H1 (cell line): ENCODE measurements around the gene TTPAL. TPM values are rescaled to one million over a fixed set of nuclear protein-coding genes. Genes with fewer than 3 reads are reported as not detected.

Source experiments
- HDAC2 ChIP-seq, 2 experiments: fragments of 300-600 bp in 1 of 2; sonication (generic) in 1 of 2; IDR thresholded peaks; 2 replicates each; pipeline ENCODE4 v1.6.1; 2011 to 2012; ENCODE audit warnings: low read depth in 2 of 2, low read length in 2 of 2, mild to moderate bottlenecking in 2 of 2, moderate library complexity in 2 of 2, borderline replicate concordance in 1 of 2, inconsistent platforms in 1 of 2
- MAFK ChIP-seq: IDR thresholded peaks from 2 replicates; pipeline ENCODE4 v1.6.1; 2012; ENCODE audit warnings: low read depth, mild to moderate bottlenecking, improper control_type of control experiment, low read length
- NANOG ChIP-seq: IDR thresholded peaks from 2 replicates; pipeline ENCODE4 v1.6.1; 2011; ENCODE audit warnings: low read length, low read depth, mild to moderate bottlenecking, inconsistent platforms; ENCODE audit not compliant: insufficient read depth, poor library complexity, severe bottlenecking
- RBBP5 ChIP-seq: IDR thresholded peaks from 2 replicates; pipeline ENCODE4 v1.7.1; 2012; ENCODE audit warnings: low read depth, mild to moderate bottlenecking, inconsistent platforms, low read length, moderate library complexity, borderline replicate concordance
- RNF2 ChIP-seq: fragments of 200-900, 300-1000 bp; sonication (generic); IDR thresholded peaks from 2 replicates; pipeline ENCODE4 v1.7.1; 2016; ENCODE audit warnings: borderline replicate concordance, low read depth, mild to moderate bottlenecking, antibody characterized with exemption, low read length; ENCODE audit not compliant: poor library complexity, severe bottlenecking; ENCODE audit errors: missing control alignments
- SAP30 ChIP-seq: fragments of 300-600 bp; sonication (generic); IDR thresholded peaks from 2 replicates; pipeline ENCODE4 v1.7.1; 2012; ENCODE audit warnings: low read length, moderate library complexity, mild to moderate bottlenecking, inconsistent platforms; ENCODE audit not compliant: insufficient read depth, insufficient replicate concordance
- SRF ChIP-seq: IDR thresholded peaks from 2 replicates; pipeline ENCODE4 v1.6.1; 2011; ENCODE audit warnings: mild to moderate bottlenecking, low read depth, low read length, moderate library complexity
- polyA plus RNA-seq, 7 experiments: library from polyadenylated mRNA; depleted of rRNA in 3 of 7; stranded (reverse) in 5 of 7; unstranded in 2 of 7; fragments of >200 nt in 5 of 7; fragments of 200-250 nt in 2 of 7; gene quantifications; 1 replicate in 5 of 7; 2 replicates in 1 of 7; 4 replicates in 1 of 7; pipeline versions ENCODE4 v1.2.1 to v1.2.3, GENCODE V29; 2011 to 2013; ENCODE audit warnings: missing spikeins in 2 of 7, mixed read lengths in 2 of 7
- total RNA-seq: library from RNA; stranded (reverse); fragmentation: NEBNext Ultra II Directional; extraction: Animal tissue kit (Norgen Biotek cat#: 25700); gene quantifications from 2 replicates; pipeline ENCODE4 v1.2.1, GENCODE V29; 2021
- TF ChIP-seq, protein P1 (sequence below): fragments of 300-600 bp; sonication (generic); IDR thresholded peaks from 2 replicates; pipeline ENCODE4 v1.7.1; 2012; ENCODE audit warnings: low read length, moderate library complexity, mild to moderate bottlenecking, inconsistent platforms; ENCODE audit not compliant: insufficient replicate concordance
- TF ChIP-seq, protein P2 (sequence below): IDR thresholded peaks from 2 replicates; pipeline ENCODE4 v1.6.1; 2011; ENCODE audit warnings: low read length, improper control_type of control experiment

Gene TTPAL
- total and polyA plus RNA-seq, 2 of the 8 experiments (the other 6 are each of a cell fraction or from before 2014, with no cell fraction given): 2.8 to 14.0 TPM

DNA sequence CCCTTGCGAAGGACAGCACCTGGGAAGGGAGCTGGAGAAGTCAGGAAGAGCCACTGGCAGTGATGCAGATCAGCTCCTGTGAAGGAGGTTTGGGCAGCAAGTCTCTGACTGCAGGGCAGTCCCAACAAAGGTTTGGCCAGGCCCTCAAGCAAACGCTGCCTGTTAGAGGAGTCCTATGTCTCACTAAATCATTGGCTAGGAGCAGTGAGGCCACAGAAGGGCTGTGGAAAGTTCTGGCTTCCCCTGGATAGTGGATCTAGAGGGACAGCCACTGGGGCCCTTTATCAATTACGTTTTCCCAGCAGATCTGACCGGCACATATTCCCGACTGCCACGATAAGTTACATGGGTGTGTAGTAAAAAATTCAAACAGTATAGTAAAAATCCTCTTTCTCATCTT lies 2.5 kb downstream of the TTPAL start (continued):
- TF ChIP-seq, protein P1, sequence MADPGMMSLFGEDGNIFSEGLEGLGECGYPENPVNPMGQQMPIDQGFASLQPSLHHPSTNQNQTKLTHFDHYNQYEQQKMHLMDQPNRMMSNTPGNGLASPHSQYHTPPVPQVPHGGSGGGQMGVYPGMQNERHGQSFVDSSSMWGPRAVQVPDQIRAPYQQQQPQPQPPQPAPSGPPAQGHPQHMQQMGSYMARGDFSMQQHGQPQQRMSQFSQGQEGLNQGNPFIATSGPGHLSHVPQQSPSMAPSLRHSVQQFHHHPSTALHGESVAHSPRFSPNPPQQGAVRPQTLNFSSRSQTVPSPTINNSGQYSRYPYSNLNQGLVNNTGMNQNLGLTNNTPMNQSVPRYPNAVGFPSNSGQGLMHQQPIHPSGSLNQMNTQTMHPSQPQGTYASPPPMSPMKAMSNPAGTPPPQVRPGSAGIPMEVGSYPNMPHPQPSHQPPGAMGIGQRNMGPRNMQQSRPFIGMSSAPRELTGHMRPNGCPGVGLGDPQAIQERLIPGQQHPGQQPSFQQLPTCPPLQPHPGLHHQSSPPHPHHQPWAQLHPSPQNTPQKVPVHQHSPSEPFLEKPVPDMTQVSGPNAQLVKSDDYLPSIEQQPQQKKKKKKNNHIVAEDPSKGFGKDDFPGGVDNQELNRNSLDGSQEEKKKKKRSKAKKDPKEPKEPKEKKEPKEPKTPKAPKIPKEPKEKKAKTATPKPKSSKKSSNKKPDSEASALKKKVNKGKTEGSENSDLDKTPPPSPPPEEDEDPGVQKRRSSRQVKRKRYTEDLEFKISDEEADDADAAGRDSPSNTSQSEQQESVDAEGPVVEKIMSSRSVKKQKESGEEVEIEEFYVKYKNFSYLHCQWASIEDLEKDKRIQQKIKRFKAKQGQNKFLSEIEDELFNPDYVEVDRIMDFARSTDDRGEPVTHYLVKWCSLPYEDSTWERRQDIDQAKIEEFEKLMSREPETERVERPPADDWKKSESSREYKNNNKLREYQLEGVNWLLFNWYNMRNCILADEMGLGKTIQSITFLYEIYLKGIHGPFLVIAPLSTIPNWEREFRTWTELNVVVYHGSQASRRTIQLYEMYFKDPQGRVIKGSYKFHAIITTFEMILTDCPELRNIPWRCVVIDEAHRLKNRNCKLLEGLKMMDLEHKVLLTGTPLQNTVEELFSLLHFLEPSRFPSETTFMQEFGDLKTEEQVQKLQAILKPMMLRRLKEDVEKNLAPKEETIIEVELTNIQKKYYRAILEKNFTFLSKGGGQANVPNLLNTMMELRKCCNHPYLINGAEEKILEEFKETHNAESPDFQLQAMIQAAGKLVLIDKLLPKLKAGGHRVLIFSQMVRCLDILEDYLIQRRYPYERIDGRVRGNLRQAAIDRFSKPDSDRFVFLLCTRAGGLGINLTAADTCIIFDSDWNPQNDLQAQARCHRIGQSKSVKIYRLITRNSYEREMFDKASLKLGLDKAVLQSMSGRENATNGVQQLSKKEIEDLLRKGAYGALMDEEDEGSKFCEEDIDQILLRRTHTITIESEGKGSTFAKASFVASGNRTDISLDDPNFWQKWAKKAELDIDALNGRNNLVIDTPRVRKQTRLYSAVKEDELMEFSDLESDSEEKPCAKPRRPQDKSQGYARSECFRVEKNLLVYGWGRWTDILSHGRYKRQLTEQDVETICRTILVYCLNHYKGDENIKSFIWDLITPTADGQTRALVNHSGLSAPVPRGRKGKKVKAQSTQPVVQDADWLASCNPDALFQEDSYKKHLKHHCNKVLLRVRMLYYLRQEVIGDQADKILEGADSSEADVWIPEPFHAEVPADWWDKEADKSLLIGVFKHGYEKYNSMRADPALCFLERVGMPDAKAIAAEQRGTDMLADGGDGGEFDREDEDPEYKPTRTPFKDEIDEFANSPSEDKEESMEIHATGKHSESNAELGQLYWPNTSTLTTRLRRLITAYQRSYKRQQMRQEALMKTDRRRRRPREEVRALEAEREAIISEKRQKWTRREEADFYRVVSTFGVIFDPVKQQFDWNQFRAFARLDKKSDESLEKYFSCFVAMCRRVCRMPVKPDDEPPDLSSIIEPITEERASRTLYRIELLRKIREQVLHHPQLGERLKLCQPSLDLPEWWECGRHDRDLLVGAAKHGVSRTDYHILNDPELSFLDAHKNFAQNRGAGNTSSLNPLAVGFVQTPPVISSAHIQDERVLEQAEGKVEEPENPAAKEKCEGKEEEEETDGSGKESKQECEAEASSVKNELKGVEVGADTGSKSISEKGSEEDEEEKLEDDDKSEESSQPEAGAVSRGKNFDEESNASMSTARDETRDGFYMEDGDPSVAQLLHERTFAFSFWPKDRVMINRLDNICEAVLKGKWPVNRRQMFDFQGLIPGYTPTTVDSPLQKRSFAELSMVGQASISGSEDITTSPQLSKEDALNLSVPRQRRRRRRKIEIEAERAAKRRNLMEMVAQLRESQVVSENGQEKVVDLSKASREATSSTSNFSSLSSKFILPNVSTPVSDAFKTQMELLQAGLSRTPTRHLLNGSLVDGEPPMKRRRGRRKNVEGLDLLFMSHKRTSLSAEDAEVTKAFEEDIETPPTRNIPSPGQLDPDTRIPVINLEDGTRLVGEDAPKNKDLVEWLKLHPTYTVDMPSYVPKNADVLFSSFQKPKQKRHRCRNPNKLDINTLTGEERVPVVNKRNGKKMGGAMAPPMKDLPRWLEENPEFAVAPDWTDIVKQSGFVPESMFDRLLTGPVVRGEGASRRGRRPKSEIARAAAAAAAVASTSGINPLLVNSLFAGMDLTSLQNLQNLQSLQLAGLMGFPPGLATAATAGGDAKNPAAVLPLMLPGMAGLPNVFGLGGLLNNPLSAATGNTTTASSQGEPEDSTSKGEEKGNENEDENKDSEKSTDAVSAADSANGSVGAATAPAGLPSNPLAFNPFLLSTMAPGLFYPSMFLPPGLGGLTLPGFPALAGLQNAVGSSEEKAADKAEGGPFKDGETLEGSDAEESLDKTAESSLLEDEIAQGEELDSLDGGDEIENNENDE: no peak
- TF ChIP-seq RBBP5: no peak
- TF ChIP-seq SRF: no peak
- TF ChIP-seq HDAC2 (IDR thresholded peaks at IDR 0.05; ENCODE audit: borderline replicate concordance in 1 of 2, low read depth in 2 of 2, low read length in 2 of 2): no peak
- TF ChIP-seq, protein P2, sequence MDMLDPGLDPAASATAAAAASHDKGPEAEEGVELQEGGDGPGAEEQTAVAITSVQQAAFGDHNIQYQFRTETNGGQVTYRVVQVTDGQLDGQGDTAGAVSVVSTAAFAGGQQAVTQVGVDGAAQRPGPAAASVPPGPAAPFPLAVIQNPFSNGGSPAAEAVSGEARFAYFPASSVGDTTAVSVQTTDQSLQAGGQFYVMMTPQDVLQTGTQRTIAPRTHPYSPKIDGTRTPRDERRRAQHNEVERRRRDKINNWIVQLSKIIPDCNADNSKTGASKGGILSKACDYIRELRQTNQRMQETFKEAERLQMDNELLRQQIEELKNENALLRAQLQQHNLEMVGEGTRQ: no peak
- TF ChIP-seq RNF2: no peak
- TF ChIP-seq SAP30: no peak
- no peak for TF ChIP-seq NANOG
- no peak for TF ChIP-seq MAFK
